ENCODE measurements around the gene POLE2.
"Not testable (repeated sequence)": the region's sequence is repeated elsewhere in the genome, so short reads cannot be mapped to it uniquely, and the experiment has no call there.

The POLE2 gene

GRCh38 chr14:49687942-49688700, at the start of gene POLE2:
TSS of gene POLE2 (minus strand) at chr14:49688214. CDS start at chr14:49688203, 11 bp downstream.
- in situ Hi-C loops (cut with MboI; ENCODE audit: low sequenced_read_pairs), result no loop called here

- in situ Hi-C loops (cut with MboI; ENCODE audit: low sequenced_read_pairs), result not testable (repeated sequence)
Observed at GRCh38 chr14:49735669-49736068, 47.7 kb upstream of the POLE2 start.

- in situ Hi-C loops (cut with MboI; ENCODE audit: low sequenced_read_pairs), result no loop called here
Observed at GRCh38 chr14:49733836-49734235, 45.8 kb upstream of the POLE2 start.

- in situ Hi-C loops (cut with MboI; ENCODE audit: low sequenced_read_pairs), result no loop called here
Observed at GRCh38 chr14:49732896-49733295, 44.9 kb upstream of the POLE2 start.

GRCh38 chr14:49727171-49727570, 39.2 kb upstream of the POLE2 start:
- in situ Hi-C loops (cut with MboI; ENCODE audit: low sequenced_read_pairs), result no loop called here

- in situ Hi-C loops (cut with MboI; ENCODE audit: low sequenced_read_pairs), result not testable (repeated sequence)
Observed at GRCh38 chr14:49721733-49722435, 33.9 kb upstream of the POLE2 start.

GRCh38 chr14:49720744-49721143, 32.7 kb upstream of the POLE2 start:
- in situ Hi-C loops (cut with MboI; ENCODE audit: low sequenced_read_pairs), result no loop called here

- in situ Hi-C loops (cut with MboI; ENCODE audit: low sequenced_read_pairs), result not testable (repeated sequence)
Observed at GRCh38 chr14:49710993-49711392, 23.0 kb upstream of the POLE2 start.

- in situ Hi-C loops (cut with MboI; ENCODE audit: low sequenced_read_pairs), result not testable (repeated sequence)
Observed at GRCh38 chr14:49704471-49704870, 16.5 kb upstream of the POLE2 start.

- in situ Hi-C loops (cut with MboI; ENCODE audit: low sequenced_read_pairs), result no loop called here
Observed at GRCh38 chr14:49703965-49704364, 16.0 kb upstream of the POLE2 start.

GRCh38 chr14:49702725-49703124, 14.7 kb upstream of the POLE2 start:
- in situ Hi-C loops (cut with MboI; ENCODE audit: low sequenced_read_pairs), result no loop called here

GRCh38 chr14:49693735-49694124, 5.7 kb upstream of the POLE2 start:
- in situ Hi-C loops (cut with MboI; ENCODE audit: low sequenced_read_pairs), result not testable (repeated sequence)

- in situ Hi-C loops (cut with MboI; ENCODE audit: low sequenced_read_pairs), result no loop called here
Observed at GRCh38 chr14:49692811-49693734, 5.1 kb upstream of the POLE2 start, which contains the start of gene KLHDC1. TSS of gene KLHDC1 (plus strand) at chr14:49693120. CDS start at chr14:49693195, 75 bp downstream.

GRCh38 chr14:49692193-49692757, 4.3 kb upstream of the POLE2 start:
- in situ Hi-C loops (cut with MboI; ENCODE audit: low sequenced_read_pairs), result no loop called here

- in situ Hi-C loops (cut with MboI; ENCODE audit: low sequenced_read_pairs), result no loop called here
Observed at GRCh38 chr14:49691031-49691430, 3.0 kb upstream of the POLE2 start.

GRCh38 chr14:49688701-49689030, 652 bp upstream of the POLE2 start:
- in situ Hi-C loops (cut with MboI; ENCODE audit: low sequenced_read_pairs), result no loop called here

GRCh38 chr14:49686425-49686824, 1.6 kb downstream of the POLE2 start:
- in situ Hi-C loops (cut with MboI; ENCODE audit: low sequenced_read_pairs), result no loop called here

GRCh38 chr14:49679271-49679670, 8.7 kb downstream of the POLE2 start:
- in situ Hi-C loops (cut with MboI; ENCODE audit: low sequenced_read_pairs), result no loop called here

GRCh38 chr14:49677643-49678042, 10.4 kb downstream of the POLE2 start:
- in situ Hi-C loops (cut with MboI; ENCODE audit: low sequenced_read_pairs), result no loop called here

- in situ Hi-C loops (cut with MboI; ENCODE audit: low sequenced_read_pairs), result no loop called here
Observed at GRCh38 chr14:49673586-49673985, 14.4 kb downstream of the POLE2 start.

- in situ Hi-C loops (cut with MboI; ENCODE audit: low sequenced_read_pairs), result no loop called here
Observed at GRCh38 chr14:49670475-49670874, 17.5 kb downstream of the POLE2 start.

Measured in HL-60/S4 treated with phorbol 12-myristate 13-acetate at 8.2 ng/mL for 4 days and 3 days (cell line).